NCI-H1048 (cell line): ENCODE results near the gene CCL2.

Experiments used
- DNase-seq: peaks from one replicate; lab custom pipeline; 2025; lab: John Stamatoyannopoulos, UW

Gene CCL2

GRCh38 chr17:34241062-34241461, 14.0 kb upstream of the CCL2 start:
- no peak for DNase-seq

GRCh38 chr17:34242587-34243363, 12.3 kb upstream of the CCL2 start:
- DNase-seq = no peak

- no peak for DNase-seq
Observed at GRCh38 chr17:34243364-34244320, 11.4 kb upstream of the CCL2 start.

- DNase-seq = no peak
Observed at GRCh38 chr17:34245351-34245905, 9.7 kb upstream of the CCL2 start.

GRCh38 chr17:34246446-34246845, 8.6 kb upstream of the CCL2 start:
- DNase-seq = no peak

- no peak for DNase-seq
Observed at GRCh38 chr17:34246881-34247280, 8.2 kb upstream of the CCL2 start.

- no peak for DNase-seq
Observed at GRCh38 chr17:34248511-34249024, 6.5 kb upstream of the CCL2 start.

- no peak for DNase-seq
Observed at GRCh38 chr17:34249061-34249460, 6.0 kb upstream of the CCL2 start.

- DNase-seq = no peak
Observed at GRCh38 chr17:34249478-34249877, 5.6 kb upstream of the CCL2 start.

GRCh38 chr17:34251186-34251585, 3.9 kb upstream of the CCL2 start:
- no peak for DNase-seq

- DNase-seq = no peak
Observed at GRCh38 chr17:34252095-34252443, 3.0 kb upstream of the CCL2 start.

- DNase-seq = no peak
Observed at GRCh38 chr17:34252444-34253138, 2.5 kb upstream of the CCL2 start.

- no peak for DNase-seq
Observed at GRCh38 chr17:34253139-34253525, 2.0 kb upstream of the CCL2 start.

- DNase-seq = no peak
Observed at GRCh38 chr17:34254146-34254545, 939 bp upstream of the CCL2 start.

GRCh38 chr17:34255381-34255732, 272 bp downstream of the CCL2 start:
- DNase-seq = no peak

- DNase-seq = no peak
Observed at GRCh38 chr17:34255841-34256240, 756 bp downstream of the CCL2 start.

- DNase-seq = no peak
Observed at GRCh38 chr17:34257299-34257985, 2.4 kb downstream of the CCL2 start.

- DNase-seq = no peak
Observed at GRCh38 chr17:34257986-34258326, 2.9 kb downstream of the CCL2 start.

- DNase-seq = no peak
Observed at GRCh38 chr17:34259146-34259545, 4.1 kb downstream of the CCL2 start.

- no peak for DNase-seq
Observed at GRCh38 chr17:34260861-34261260, 5.8 kb downstream of the CCL2 start.

GRCh38 chr17:34261568-34262337, 6.7 kb downstream of the CCL2 start:
- DNase-seq = no peak
